ENCODE results near the gene HEMGN.
A peak's percentile ranks its signal among the peaks of the same experiment; 100 is the strongest.

HEMGN gene

GRCh38 chr9:97911528-97911927 lies 26.4 kb downstream of the HEMGN start:
- H3K36me3 ChIP-seq (ENCODE audit: control insufficient read depth in 1 of 2, insufficient read depth in 2 of 2, low read length in 2 of 2) = peaks cover 0 to 6% of the 10 kb centered on the region in 2 experiments
- H3K4me2 ChIP-seq (ENCODE audit: low read length) = no peak overlapping the region
- no CpG with 5 or more reads among the region's 2 CpGs for WGBS (ENCODE audit: extremely low coverage, insufficient coverage, insufficient read length)
- no peaks in the 10 kb centered on the region for H3K27me3 ChIP-seq (ENCODE audit: insufficient read depth, low read length)
- DNase-seq = no peak
- no peak overlapping the region for H3K9ac ChIP-seq (ENCODE audit: low read length)
- no peak overlapping the region for H3K14ac ChIP-seq (ENCODE audit: low read length)
- no peaks in the 10 kb centered on the region for H3K79me1 ChIP-seq (ENCODE audit: low read length)
- no peak overlapping the region for H4K8ac ChIP-seq (ENCODE audit: low read depth, low read length)
- H3K4ac ChIP-seq (ENCODE audit: low read depth, low read length) = no peak overlapping the region
- H2AFZ ChIP-seq (ENCODE audit: insufficient read depth, low read length, poor library complexity) = no peak overlapping the region
- no peak overlapping the region for H4K91ac ChIP-seq (ENCODE audit: low read depth, low read length)
- H3K79me2 ChIP-seq (ENCODE audit: control insufficient read depth, insufficient read depth, low read length, poor library complexity) = no peaks in the 10 kb centered on the region
- H2BK12ac ChIP-seq (ENCODE audit: low read length) = no peak overlapping the region
- no peaks in the 10 kb centered on the region for H3K9me3 ChIP-seq (ENCODE audit: insufficient read depth, low read depth, low read length)
- H3K23ac ChIP-seq (ENCODE audit: low read length) = no peak overlapping the region
- H3K4me3 ChIP-seq (ENCODE audit: low read depth, low read length) = no peak overlapping the region
- no peak overlapping the region for H2AK5ac ChIP-seq (ENCODE audit: low read length)
- H2BK120ac ChIP-seq (ENCODE audit: insufficient read depth, low read length, poor library complexity) = no peak overlapping the region
- no peak overlapping the region for H3K27ac ChIP-seq (ENCODE audit: low read depth, low read length)
- no peak overlapping the region for H3K18ac ChIP-seq (ENCODE audit: low read length)
- no peak overlapping the region for H4K12ac ChIP-seq (ENCODE audit: low read depth, low read length)
- no peaks in the 10 kb centered on the region for H3K4me1 ChIP-seq (ENCODE audit: control insufficient read depth in 1 of 2, insufficient read depth in 2 of 2, low read length in 2 of 2)
- no peak overlapping the region for H2BK5ac ChIP-seq (ENCODE audit: low read depth, low read length, poor library complexity)

- H3K4me1 ChIP-seq (ENCODE audit: control insufficient read depth in 1 of 2, insufficient read depth in 2 of 2, low read length in 2 of 2) = no peaks in the 10 kb centered on the region
- H3K79me1 ChIP-seq (ENCODE audit: low read length) = no peaks in the 10 kb centered on the region
- no peak overlapping the region for H3K18ac ChIP-seq (ENCODE audit: low read length)
- no peak overlapping the region for H2BK5ac ChIP-seq (ENCODE audit: low read depth, low read length, poor library complexity)
- H3K4me3 ChIP-seq (ENCODE audit: low read depth, low read length) = no peak overlapping the region
- H3K9me3 ChIP-seq (ENCODE audit: insufficient read depth, low read depth, low read length) = no peaks in the 10 kb centered on the region
- no peak overlapping the region for H2AFZ ChIP-seq (ENCODE audit: insufficient read depth, low read length, poor library complexity)
- no peak overlapping the region for H3K9ac ChIP-seq (ENCODE audit: low read length)
- WGBS (ENCODE audit: extremely low coverage, insufficient coverage, insufficient read length) = no CpG with 5 or more reads among the region's 6 CpGs
- no peak overlapping the region for H2BK12ac ChIP-seq (ENCODE audit: low read length)
- H2BK120ac ChIP-seq (ENCODE audit: insufficient read depth, low read length, poor library complexity) = no peak overlapping the region
- DNase-seq = peak in 1 of 2 donors; percentile 32
- H4K12ac ChIP-seq (ENCODE audit: low read depth, low read length) = no peak overlapping the region
- H3K4ac ChIP-seq (ENCODE audit: low read depth, low read length) = no peak overlapping the region
- no peak overlapping the region for H3K4me2 ChIP-seq (ENCODE audit: low read length)
- no peak overlapping the region for H2AK5ac ChIP-seq (ENCODE audit: low read length)
- no peak overlapping the region for H4K91ac ChIP-seq (ENCODE audit: low read depth, low read length)
- H3K14ac ChIP-seq (ENCODE audit: low read length) = no peak overlapping the region
- H3K79me2 ChIP-seq (ENCODE audit: control insufficient read depth, insufficient read depth, low read length, poor library complexity) = no peaks in the 10 kb centered on the region
- H3K23ac ChIP-seq (ENCODE audit: low read length) = no peak overlapping the region
- no peak overlapping the region for H3K27ac ChIP-seq (ENCODE audit: low read depth, low read length)
- peaks cover 0 to 6% of the 10 kb centered on the region in 2 experiments for H3K36me3 ChIP-seq (ENCODE audit: control insufficient read depth in 1 of 2, insufficient read depth in 2 of 2, low read length in 2 of 2)
- no peaks in the 10 kb centered on the region for H3K27me3 ChIP-seq (ENCODE audit: insufficient read depth, low read length)
- H4K8ac ChIP-seq (ENCODE audit: low read depth, low read length) = no peak overlapping the region
These were observed 27.6 kb downstream of the HEMGN start for GRCh38 chr9:97910357-97910756.

- Histone ChIP-seq H3K27ac (ENCODE audit: low read depth, low read length) (no peak overlapping the region), H2BK120ac (ENCODE audit: insufficient read depth, low read length, poor library complexity) (no peak overlapping the region), H3K4me3 (ENCODE audit: low read depth, low read length) (no peak overlapping the region), H3K79me1 (ENCODE audit: low read length) (no peaks in the 10 kb centered on the region), H4K8ac (ENCODE audit: low read depth, low read length) (no peak overlapping the region), H2BK5ac (ENCODE audit: low read depth, low read length, poor library complexity) (no peak overlapping the region), H3K23ac (ENCODE audit: low read length) (no peak overlapping the region), H3K18ac (ENCODE audit: low read length) (no peak overlapping the region), H3K9me3 (ENCODE audit: insufficient read depth, low read depth, low read length) (no peaks in the 10 kb centered on the region), H3K4me1 (ENCODE audit: control insufficient read depth in 1 of 2, insufficient read depth in 2 of 2, low read length in 2 of 2) (no peaks in the 10 kb centered on the region), H3K27me3 (ENCODE audit: insufficient read depth, low read length) (no peaks in the 10 kb centered on the region), H4K91ac (ENCODE audit: low read depth, low read length) (no peak overlapping the region), H3K4me2 (ENCODE audit: low read length) (no peak overlapping the region), H3K4ac (ENCODE audit: low read depth, low read length) (no peak overlapping the region), H2AK5ac (ENCODE audit: low read length) (no peak overlapping the region), H3K14ac (ENCODE audit: low read length) (no peak overlapping the region), H2BK12ac (ENCODE audit: low read length) (no peak overlapping the region), H4K12ac (ENCODE audit: low read depth, low read length) (no peak overlapping the region), H3K9ac (ENCODE audit: low read length) (no peak overlapping the region), H3K79me2 (ENCODE audit: control insufficient read depth, insufficient read depth, low read length, poor library complexity) (no peaks in the 10 kb centered on the region), H3K36me3 (ENCODE audit: control insufficient read depth in 1 of 2, insufficient read depth in 2 of 2, low read length in 2 of 2) (peaks cover 0 to 9% of the 10 kb centered on the region in 2 experiments), H2AFZ (ENCODE audit: insufficient read depth, low read length, poor library complexity) (no peak overlapping the region)
- no peak for DNase-seq
- no CpG with 5 or more reads among the region's 1 CpG for WGBS (ENCODE audit: extremely low coverage, insufficient coverage, insufficient read length)
These were observed 29.3 kb downstream of the HEMGN start for GRCh38 chr9:97908705-97909104.

DNA sequence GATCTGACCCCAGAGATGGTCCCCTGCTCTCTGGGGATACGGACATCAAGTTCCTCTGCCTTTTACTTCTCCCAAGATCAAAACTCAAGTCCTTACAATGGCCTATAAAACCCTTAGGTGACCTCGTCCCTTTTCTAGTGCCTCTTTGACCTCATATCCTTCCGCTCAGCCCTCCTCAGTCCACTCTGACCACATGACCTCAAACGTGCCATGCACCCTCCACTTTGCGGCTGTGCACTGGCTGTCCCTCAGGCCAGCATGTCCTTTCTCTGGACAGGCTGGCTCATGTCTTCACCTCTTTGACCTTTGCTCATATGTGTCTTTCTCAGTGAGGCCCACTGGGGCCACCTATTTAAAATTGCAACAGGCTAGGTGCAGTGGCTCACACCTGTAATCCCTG lies 30.3 kb downstream of the HEMGN start:
- Histone ChIP-seq H3K9ac (ENCODE audit: low read length) (no peak overlapping the region), H3K4me3 (ENCODE audit: low read depth, low read length) (no peak overlapping the region), H2BK5ac (ENCODE audit: low read depth, low read length, poor library complexity) (no peak overlapping the region), H2BK12ac (ENCODE audit: low read length) (no peak overlapping the region), H3K14ac (ENCODE audit: low read length) (no peak overlapping the region), H3K9me3 (ENCODE audit: insufficient read depth, low read depth, low read length) (no peaks in the 10 kb centered on the region), H4K91ac (ENCODE audit: low read depth, low read length) (no peak overlapping the region), H3K27me3 (ENCODE audit: insufficient read depth, low read length) (no peaks in the 10 kb centered on the region), H3K79me1 (ENCODE audit: low read length) (no peaks in the 10 kb centered on the region), H3K18ac (ENCODE audit: low read length) (no peak overlapping the region), H3K27ac (ENCODE audit: low read depth, low read length) (no peak overlapping the region), H3K4me2 (ENCODE audit: low read length) (no peak overlapping the region), H2AFZ (ENCODE audit: insufficient read depth, low read length, poor library complexity) (no peak overlapping the region), H2AK5ac (ENCODE audit: low read length) (no peak overlapping the region), H3K23ac (ENCODE audit: low read length) (no peak overlapping the region), H3K36me3 (ENCODE audit: control insufficient read depth in 1 of 2, insufficient read depth in 2 of 2, low read length in 2 of 2) (peaks cover 0 to 9% of the 10 kb centered on the region in 2 experiments), H4K8ac (ENCODE audit: low read depth, low read length) (no peak overlapping the region), H3K79me2 (ENCODE audit: control insufficient read depth, insufficient read depth, low read length, poor library complexity) (no peaks in the 10 kb centered on the region), H3K4me1 (ENCODE audit: control insufficient read depth in 1 of 2, insufficient read depth in 2 of 2, low read length in 2 of 2) (no peaks in the 10 kb centered on the region), H2BK120ac (ENCODE audit: insufficient read depth, low read length, poor library complexity) (no peak overlapping the region), H3K4ac (ENCODE audit: low read depth, low read length) (no peak overlapping the region), H4K12ac (ENCODE audit: low read depth, low read length) (no peak overlapping the region)
- DNase-seq = no peak
- WGBS (ENCODE audit: extremely low coverage, insufficient coverage, insufficient read length) = no CpG with 5 or more reads among the region's 5 CpGs

Measured in trophoblast cell (in vitro differentiated cells and primary cell).